ENCODE data around the gene ELAVL2.

The ELAVL2 gene

DNA sequence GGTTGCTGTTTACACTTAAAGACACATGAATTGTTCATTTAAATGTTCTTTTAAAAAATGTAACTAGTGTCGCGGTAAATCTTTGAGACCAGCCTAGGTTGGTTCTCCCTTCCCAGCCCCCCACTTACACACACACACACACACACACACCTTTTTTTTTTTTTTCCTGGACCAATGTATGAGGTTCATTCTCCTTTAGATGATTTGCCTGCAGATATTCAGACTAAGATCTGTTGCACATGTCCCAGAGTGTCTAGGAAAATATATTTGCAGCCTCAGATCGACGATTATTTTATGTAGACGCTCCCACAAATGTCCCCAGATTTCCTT is 4.4 kb upstream of the ELAVL2 start:
- TF ChIP-seq POLR2A (IDR thresholded peaks at IDR 0.05; ENCODE audit: low read depth, low read length) (no peak), TAF1 (IDR thresholded peaks at IDR 0.05; ENCODE audit: borderline replicate concordance, low read depth, low read length) (no peak), POLR2AphosphoS5 (IDR thresholded peaks at IDR 0.05; ENCODE audit: low read depth, low read length) (no peak)
- no peak for FAIRE-seq
- no peak for DNase-seq (ENCODE audit: insufficient read length)

DNA sequence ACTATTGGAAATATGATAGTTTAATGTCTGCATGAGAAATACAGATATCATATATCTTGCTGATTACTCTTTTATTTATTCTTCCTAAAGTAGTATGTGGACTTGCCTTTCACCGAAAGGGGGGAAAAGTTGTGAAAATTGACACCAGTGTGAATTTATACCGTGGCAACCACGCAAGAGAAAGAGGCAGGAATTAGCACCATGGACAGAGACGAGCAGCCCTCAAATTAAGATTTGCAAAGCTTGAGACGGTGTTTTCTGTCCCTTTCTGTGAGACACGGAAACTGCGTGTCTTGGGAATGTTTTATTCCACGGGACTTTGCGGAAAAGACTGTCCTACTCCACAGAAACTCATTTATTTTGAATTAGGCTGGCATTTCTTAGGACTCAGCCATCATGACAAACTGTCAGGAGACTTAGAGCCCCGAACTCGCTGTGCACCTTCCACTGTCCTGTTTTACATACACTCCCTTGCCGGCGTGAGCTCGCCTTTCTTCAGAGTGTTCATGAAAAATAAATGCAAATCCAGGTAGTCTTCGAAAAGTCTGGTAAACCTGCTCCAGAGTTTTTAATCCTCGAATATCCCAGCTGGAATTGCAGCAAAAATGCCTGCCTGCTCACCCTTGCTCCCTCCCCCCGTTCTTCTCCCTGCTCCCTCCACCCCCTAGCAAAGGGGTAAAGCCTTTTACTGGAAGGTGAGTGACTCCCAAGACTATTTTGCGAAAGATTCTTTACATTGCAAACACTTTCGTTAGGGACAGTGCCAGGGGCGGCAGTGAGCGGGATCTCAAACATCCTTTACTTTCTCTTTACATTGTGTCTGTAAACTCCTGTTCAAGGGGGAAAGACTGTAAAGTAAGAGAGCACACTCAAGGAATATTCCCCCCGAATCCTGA is 3.8 kb upstream of the ELAVL2 start:
- DNase-seq (ENCODE audit: insufficient read length) = no peak
- TF ChIP-seq POLR2A (IDR thresholded peaks at IDR 0.05; ENCODE audit: low read depth, low read length) (no peak), POLR2AphosphoS5 (IDR thresholded peaks at IDR 0.05; ENCODE audit: low read depth, low read length) (no peak), TAF1 (IDR thresholded peaks at IDR 0.05; ENCODE audit: borderline replicate concordance, low read depth, low read length) (no peak)
- FAIRE-seq = no peak

DNA sequence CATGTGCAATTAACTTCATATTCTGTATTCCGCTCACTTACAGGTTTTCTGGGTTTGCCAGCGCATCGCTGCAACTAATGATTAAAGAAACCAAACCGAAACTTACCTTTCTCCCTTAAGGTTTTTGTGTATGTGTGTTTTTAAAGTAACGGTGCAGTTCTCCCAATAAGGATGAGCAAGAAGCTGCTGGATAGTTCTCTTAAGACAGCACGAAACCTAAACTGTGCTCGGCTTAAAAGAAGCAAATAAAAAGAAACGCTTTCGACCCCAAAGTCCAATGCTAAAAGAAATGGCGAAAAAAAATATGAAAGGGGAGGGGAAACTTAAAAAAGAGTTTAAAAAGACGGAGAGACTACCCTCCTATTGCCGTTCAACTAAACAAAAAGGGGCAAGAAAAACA is 340 bp downstream of the ELAVL2 start:
- no peak for FAIRE-seq
- DNase-seq (ENCODE audit: insufficient read length) = no peak

DNA sequence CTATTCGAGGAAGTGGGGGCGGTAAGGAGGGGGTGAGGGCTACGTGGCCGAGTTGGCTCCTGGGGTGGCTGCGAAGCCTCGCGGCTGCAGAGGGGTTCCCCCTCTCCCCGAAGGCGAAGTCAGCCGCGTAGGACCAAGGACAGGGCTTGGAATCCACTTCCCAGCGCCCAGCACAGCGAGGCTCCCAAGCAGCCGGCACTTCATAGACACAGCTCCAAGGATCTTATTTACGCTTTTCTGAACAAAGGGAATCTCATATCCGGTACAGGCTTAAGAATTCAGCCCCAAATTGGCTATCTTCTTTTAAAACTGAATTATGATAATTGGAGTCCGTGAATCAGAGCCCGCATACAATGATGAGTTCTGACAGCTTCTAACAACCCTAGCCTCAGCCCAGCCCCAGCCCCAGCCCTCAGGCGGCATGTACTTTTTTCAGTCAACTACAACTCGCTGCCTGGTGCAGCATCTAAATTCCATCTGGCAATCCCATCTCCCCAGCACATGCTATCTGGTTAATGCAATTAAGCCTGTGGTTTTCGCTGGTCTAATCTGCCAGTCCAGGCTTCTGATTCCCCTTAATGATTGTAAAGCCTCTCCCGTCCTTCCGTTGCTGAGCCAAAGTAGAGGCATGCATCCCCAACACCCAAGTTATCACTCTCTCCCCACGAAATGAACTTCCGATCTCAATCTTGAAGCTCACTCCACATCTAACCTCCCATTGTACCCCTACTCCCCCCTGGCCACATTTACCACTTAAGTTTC is 1.0 kb downstream of the ELAVL2 start:
- FAIRE-seq = no peak
- TF ChIP-seq POLR2AphosphoS5 (IDR thresholded peaks at IDR 0.05; ENCODE audit: low read depth, low read length) (no peak), POLR2A (IDR thresholded peaks at IDR 0.05; ENCODE audit: low read depth, low read length) (no peak), TAF1 (IDR thresholded peaks at IDR 0.05; ENCODE audit: borderline replicate concordance, low read depth, low read length) (no peak)
- DNase-seq (ENCODE audit: insufficient read length) = no peak

More for the DNA sequence above, 340 bp downstream of the ELAVL2 start:
- TF ChIP-seq TAF1 (IDR thresholded peaks at IDR 0.05; ENCODE audit: borderline replicate concordance, low read depth, low read length) = no peak
- TF ChIP-seq POLR2A (IDR thresholded peaks at IDR 0.05; ENCODE audit: low read depth, low read length) = no peak
- TF ChIP-seq POLR2AphosphoS5 (IDR thresholded peaks at IDR 0.05; ENCODE audit: low read depth, low read length) = no peak

DNA sequence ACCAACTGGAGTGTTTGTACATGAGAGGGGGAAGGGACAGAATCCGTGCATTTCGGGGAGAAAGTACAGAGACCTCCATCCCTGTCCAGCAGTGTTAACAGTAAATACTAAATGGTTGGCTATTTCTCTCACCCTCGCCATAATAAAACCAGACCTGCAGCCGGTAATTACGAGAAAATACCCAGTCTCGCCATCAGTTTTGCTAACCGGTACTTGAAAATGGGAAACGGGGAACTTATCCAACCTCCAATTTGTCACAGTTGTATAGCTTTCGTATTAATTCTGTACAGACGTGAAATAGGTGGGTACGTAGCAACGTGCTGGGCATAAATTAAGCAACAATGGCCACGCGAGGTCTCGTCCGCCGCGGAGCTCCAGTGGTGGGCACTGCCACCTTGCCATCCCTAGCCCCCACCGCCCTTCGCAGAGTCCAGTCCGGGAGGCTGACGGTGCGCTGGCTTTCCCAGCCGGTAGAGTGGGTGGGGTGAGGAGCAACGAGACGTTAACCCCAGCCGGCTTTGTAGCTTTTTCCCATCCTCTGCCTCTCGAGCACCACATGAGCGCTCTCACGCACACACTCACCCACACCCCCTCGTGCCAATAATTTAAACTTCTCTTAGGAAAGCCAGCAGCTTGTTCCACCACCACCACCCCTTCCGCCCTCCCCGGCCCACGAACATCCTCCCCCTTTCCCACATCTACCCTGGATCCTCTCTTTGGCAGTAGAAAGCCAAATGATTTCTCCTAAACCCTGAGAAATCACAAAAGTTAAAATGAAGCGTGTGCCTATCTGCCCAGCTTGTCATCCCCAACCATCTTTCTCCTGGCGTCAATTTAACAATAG is 1.8 kb downstream of the ELAVL2 start:
- no peak for FAIRE-seq
- TF ChIP-seq TAF1 (IDR thresholded peaks at IDR 0.05; ENCODE audit: borderline replicate concordance, low read depth, low read length) (no peak), POLR2A (IDR thresholded peaks at IDR 0.05; ENCODE audit: low read depth, low read length) (no peak), POLR2AphosphoS5 (IDR thresholded peaks at IDR 0.05; ENCODE audit: low read depth, low read length) (no peak)
- no peak for DNase-seq (ENCODE audit: insufficient read length)

DNA sequence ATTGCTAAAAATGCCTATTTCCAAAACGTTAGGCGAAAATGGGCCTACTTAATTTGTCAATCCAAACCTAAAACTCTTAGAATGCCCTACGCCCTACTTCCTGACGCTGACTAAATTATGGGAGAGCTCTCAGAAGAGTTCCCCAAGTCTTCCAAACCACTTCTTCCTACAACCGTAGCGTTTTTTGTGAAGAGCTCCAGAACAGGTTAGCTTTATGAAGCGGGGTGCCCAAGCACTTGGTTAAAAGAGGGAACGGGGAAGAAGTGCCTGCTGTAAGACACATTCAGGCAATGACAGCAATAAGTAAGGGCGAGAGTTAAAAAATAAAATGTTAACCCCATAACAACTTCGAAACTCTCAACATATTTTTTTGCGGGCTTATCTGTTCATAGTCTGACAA is 2.8 kb downstream of the ELAVL2 start:
- no peak for FAIRE-seq
- TF ChIP-seq POLR2AphosphoS5 (IDR thresholded peaks at IDR 0.05; ENCODE audit: low read depth, low read length) (no peak), TAF1 (IDR thresholded peaks at IDR 0.05; ENCODE audit: borderline replicate concordance, low read depth, low read length) (no peak), POLR2A (IDR thresholded peaks at IDR 0.05; ENCODE audit: low read depth, low read length) (no peak)
- no peak for DNase-seq (ENCODE audit: insufficient read length)

DNA sequence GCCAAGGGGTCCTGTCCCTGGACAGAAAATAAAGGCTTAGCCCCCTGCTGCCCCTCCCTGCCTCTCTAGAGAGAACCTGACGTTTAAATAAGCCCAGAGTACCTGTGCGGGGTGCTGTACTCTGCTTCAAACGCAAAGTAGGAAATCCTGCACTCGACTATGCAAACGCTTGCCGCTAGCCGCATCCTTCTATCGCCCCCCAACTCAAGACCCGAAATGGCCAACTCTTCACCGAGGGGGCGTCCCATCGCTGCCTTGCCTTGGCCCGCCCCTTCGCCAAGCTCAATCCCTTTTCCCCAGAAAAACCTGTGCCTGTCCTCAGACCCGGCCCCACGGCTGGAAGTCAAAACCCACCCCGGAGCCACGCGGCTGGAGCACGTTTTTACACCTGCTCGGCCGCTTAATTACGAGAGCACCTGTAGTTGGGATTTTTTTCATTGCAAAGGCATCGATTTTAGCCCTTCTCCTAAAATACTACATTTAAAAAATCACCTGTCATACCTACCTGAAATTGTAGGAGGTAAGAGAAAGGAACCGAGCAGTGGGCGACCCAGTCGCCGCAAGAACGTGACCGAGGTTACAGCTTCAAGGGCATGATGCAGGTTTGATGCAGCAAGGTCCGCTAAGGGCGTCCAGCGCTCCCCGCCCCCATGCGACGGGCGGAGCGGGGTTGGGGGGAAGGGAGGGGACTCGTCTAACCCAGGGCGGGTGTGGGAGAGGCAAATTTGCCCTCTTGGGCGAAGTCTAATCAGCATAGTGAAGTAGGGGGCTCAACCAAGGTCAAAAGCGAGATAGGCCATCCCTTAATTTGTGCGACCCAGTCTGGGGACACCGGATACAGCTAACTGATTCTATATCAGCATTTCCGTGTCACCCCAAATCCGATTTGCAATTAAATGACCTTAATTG is 3.5 kb downstream of the ELAVL2 start:
- DNase-seq (ENCODE audit: insufficient read length) = no peak
- FAIRE-seq = no peak

DNA sequence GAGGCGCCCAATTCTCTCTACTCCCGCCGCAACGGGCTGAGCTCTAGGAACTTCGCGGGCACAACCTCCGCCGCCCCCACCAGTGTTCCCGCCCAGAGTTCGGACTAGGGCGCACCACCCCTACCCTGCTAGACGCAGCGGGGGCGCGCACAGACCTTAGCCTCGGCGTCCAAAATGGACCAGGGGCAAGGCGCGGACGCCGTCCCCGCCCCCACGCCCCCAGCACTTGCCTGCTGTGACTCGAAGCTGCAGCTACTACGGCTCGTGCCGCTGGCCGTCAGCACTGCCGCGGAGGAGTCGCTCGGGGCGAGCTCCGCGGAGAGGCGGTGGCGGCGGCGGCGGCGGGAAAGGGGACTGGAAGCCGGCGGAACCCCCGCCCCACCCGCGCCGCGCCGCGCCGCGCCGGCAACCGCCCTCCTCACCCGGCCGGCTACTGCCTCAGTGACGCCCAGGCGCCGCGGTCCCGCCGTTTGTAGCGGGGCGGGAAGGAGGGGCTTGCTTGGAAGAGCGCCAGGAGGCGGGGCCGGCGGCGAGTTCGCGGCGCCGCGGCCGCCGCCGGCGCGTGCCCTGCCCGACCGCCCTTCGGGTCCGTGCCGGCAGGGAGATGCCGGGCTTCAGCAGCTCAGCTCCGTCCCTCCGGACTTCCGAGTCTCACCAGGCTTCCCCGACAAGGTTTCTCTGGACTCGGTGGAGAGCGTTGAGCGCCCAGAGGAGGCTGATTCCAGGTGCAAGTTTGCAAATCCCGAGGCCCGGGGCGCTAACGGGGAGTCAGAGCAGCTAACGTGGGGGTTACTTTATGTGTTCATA is 4.5 kb downstream of the ELAVL2 start:
- FAIRE-seq = no peak
- no peak for DNase-seq (ENCODE audit: insufficient read length)
- TF ChIP-seq TAF1 (IDR thresholded peaks at IDR 0.05; ENCODE audit: borderline replicate concordance, low read depth, low read length) (no peak), POLR2A (IDR thresholded peaks at IDR 0.05; ENCODE audit: low read depth, low read length) (no peak), POLR2AphosphoS5 (IDR thresholded peaks at IDR 0.05; ENCODE audit: low read depth, low read length) (no peak)

More for the DNA sequence above, 3.5 kb downstream of the ELAVL2 start:
- TF ChIP-seq POLR2A (IDR thresholded peaks at IDR 0.05; ENCODE audit: low read depth, low read length) = no peak
- TF ChIP-seq TAF1 (IDR thresholded peaks at IDR 0.05; ENCODE audit: borderline replicate concordance, low read depth, low read length) = no peak
- no peak for TF ChIP-seq POLR2AphosphoS5 (IDR thresholded peaks at IDR 0.05; ENCODE audit: low read depth, low read length)

DNA sequence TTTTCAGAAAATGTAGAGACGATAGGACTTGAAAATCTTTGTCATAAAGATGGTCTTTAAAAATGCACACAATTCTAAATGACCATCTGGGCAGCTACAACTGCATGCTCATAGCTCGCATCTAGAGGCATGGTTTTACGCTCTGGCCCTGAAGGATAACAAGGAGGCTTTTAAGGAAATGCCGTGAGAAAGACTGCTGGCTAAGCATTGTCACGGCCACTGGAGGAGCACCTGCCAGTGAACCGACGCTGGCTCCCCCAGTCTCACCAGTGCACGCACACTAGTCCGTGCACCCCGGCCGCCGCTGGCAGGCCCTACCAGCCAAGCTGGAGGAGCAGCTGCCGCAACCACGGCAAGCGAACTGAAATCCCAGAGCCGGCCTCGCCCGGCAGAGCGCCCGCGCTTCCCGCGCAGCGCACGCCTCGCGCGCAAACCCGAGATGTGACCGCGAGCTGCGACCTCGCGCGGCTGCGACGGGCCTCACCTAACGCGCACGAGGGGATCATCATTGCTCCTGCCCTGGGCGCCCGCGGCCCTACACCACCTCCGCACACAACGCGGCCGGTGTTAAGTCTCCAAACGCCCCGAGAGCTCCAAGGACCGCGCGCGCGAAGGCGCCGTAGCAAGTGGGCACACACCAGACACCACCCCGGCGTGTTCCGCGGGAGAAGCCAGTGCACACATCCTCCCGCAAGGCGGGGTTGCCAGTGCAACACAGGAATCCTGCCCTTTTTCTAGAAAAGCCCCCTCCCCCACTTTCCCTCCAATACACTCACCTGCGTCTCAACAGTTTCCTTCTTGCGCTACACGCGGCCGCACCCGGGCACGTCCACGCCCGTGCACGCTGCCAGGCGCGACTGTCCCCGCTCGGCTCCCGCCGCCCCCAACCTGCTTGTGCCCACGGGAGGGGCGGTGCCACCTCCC is 5.3 kb downstream of the ELAVL2 start:
- FAIRE-seq (no peak), DNase-seq (ENCODE audit: insufficient read length) (no peak)
- TF ChIP-seq POLR2A (IDR thresholded peaks at IDR 0.05; ENCODE audit: low read depth, low read length) (no peak), POLR2AphosphoS5 (IDR thresholded peaks at IDR 0.05; ENCODE audit: low read depth, low read length) (no peak), TAF1 (IDR thresholded peaks at IDR 0.05; ENCODE audit: borderline replicate concordance, low read depth, low read length) (no peak)
